COLO829 (cell line): Measurements from ENCODE around the gene SDF4.
"Not testable (repeated sequence)": the region's sequence is repeated elsewhere in the genome, so short reads cannot be mapped to it uniquely, and the experiment has no call there.

Source experiments
- DNase-seq: peaks from one replicate; pipeline ENCODE4 v3.0.0; 2012; ENCODE audit warnings: low spot score

The SDF4 gene

DNA sequence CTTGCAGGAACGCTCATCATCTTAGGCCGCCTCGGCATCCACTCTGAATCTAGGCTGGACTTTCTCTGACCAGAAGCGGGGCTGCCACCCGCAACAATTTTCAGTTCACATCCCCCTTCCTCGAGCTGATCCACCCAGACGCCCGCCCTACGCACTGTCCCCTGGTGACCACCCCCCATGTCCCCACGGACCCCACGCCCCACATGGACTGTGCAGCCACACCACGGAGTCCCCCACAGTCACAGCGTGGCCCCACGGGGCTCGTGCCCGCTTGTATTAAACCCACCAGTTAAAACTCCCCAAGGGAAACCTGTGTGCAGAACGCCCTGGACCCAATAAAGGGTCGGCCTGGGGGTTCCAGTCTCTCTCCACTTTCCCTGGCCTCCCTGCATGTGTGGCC is 27.7 kb upstream of the SDF4 start:
- no peak for DNase-seq

DNA sequence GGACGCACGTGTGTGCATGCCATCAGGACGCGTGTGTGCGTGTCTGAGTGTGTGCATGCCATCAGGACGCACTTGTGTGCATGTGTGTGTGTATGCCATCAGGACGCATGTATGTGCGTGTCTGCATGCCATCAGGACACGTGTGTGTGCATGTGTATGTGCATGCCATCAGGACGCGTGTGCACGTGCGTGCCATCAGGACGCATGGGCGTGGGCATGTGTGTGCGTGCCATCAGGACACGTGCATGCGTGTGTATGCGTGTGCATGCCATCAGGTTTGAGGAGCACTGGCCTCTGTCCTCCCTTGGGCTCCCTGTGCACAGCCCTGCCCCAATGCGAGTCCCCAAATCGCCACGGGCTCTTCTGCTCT is 27.3 kb upstream of the SDF4 start:
- no peak for DNase-seq

DNA sequence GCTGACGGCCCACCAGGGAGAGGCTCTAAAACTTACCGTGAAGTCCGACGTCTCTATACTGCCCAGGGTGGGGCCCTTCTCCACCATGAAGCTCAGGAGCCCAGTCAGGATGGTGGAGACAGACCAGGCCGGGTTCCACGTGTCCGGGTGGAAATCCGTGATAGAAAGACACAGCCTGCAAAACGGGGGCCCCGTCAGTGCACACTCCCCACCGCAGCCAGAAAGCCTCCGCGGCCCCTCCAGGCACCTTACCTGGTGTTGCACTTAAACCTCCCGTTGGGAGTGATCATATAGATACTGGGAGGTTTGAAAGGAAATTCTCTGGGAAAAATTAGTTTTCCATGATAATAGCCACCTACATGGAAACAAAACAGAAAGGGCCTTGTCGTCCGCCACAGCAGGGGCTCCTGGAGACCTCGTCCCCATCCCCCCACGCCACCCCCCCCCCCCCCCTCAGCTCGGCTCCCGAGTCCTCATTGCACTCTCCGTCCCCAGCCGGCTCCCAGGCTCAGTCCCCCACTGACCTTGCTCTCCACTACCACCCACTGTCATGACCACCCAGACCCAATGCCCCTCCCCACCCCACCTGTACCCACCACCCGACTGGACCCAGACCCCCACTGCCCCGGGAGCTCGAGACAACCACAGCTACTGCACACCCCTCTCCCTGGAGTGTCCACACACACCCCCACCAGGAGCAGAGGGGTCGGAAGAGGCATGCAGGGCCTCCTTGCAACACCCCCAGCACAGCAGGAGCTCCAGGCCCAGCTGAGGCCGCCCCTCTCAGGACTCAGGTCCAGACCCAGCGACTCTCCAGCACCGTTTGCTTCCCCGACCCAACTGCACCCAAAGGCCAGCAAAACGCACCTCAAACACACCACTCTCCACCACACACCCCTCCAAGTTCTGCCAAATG is 25.4 kb upstream of the SDF4 start:
- no peak for DNase-seq

DNA sequence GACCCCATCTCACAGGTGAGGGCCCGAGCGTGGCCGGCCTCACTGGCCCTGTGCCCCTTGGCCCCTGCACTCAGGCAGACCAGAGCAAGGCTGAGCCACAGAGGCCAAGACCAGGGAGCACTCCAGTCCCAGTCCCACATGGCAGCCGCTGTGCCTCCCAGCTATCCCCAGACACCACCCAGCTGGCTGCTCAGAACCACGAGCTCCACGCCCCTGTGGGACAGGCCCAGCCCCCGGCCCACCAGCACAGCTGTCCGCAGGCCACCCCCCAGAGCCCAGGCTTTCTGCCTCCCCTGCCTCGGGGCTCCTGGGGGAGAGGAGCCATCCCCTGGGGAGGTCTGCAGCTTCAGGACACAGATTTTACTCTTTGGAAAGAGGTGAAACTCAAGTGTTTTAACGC is 23.8 kb upstream of the SDF4 start:
- DNase-seq: no peak

DNA sequence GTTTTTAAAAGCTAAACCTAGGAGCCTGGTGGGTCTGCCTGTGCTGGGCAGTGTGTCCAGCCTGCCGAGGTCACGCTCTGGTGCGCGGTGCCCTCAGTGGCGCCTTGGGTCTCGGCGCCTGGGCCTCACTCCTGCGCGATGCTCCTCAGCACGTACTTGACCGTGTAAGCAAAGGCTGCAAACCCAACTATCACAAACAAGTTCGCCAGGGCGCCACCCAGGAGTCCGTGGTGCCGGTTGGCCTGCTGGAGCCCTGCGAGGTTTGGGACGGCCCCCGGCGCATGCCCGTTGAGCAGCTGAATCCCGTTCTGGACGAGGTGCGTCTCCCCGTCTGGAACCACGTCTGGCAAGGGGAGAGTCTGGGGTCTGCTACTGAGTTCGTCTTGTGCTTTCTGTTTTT is 23.3 kb upstream of the SDF4 start:
- DNase-seq: no peak

DNA sequence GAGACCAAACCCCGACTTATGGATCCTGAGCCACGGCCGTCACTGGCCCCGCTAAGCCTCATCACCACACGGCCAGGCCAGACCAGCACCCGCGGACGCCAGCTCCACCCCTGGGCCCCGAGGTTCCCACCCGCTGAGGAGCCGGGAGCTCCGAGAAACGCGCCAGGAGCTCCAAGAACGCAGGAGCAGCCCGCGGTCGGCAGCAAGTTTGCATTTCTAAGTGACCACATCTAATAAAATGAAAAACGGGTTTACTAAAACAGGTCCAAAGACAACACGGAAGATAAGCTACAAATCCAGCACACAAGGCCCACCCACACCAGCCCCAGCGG is 22.8 kb upstream of the SDF4 start:
- no peak for DNase-seq

DNA sequence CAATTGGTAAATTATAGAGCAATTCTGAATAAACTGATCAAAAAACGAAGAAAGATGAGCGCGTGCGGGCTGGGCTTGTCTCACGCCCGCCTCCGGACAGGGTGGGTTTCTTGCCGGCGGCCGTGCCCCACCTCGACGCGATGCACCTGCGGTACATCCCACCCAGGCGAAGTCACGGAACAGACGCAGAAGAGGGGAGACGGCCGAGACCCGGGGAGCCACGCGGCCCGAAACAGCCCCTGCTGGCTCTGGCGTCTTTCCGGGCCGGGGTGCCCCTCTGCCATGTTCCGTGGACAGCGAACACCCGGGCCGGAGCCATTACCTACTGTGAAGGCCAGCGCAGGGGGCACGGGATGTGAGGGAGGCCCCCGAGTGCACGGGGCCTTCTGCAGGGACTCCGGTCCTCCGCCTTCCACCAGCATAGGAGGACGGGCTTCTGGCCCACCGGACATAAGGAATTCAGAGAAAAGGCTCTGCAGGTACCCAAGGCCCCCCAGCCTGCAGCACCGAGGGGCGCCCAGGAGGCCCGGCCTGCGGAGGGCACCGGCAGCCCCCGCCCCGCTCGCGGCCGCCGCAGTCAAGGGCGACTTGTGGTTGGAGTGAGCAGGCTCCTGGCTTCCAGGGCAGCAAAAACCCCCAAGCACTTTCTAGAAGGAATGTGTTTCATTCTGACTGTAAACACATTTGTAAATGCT is 22.3 kb upstream of the SDF4 start:
- DNase-seq: no peak

DNA sequence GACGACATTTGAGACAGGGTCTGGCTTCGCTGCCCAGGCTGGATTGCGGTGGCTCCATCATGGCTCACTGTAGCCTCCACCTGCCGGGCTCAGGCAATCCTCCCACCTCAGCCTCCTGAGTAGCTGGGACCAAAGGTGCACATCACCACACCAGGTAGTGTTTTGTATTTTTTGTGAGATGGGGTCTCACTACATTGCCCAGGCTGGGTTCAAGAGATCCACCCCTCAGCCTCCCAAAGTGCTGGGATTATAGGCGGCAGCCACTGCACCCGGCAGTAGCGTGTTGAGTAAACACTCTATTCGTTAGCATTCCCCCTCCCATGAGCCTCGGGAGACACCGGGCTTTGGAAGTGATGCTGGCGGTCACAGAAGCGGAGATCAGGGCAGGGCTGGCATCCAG is 21.5 kb upstream of the SDF4 start:
- no peak for DNase-seq

DNA sequence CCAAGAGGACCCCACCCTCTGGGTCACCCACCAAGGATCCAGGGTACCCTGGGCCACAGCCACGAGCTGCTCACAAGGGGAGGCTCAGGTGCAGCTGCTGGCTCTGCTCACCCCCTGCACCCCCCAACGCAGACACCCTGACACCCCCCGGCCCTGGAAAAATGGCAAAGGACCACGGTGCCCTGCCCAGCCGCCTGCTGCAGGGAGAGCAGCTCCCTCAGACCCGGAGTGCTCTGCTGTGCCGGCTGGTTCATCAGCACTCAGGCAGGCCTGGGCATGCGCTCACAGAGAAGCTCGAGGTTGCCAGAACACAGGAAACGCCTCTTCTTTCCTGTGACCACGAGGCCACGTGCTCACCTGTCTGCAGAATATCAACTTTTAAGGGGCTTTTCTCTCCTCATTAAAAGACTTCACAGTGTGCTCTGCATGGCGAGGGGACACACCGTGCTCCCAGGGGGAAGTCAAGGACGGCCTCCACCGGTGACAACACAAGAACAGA is 19.0 kb upstream of the SDF4 start:
- DNase-seq: no peak

DNA sequence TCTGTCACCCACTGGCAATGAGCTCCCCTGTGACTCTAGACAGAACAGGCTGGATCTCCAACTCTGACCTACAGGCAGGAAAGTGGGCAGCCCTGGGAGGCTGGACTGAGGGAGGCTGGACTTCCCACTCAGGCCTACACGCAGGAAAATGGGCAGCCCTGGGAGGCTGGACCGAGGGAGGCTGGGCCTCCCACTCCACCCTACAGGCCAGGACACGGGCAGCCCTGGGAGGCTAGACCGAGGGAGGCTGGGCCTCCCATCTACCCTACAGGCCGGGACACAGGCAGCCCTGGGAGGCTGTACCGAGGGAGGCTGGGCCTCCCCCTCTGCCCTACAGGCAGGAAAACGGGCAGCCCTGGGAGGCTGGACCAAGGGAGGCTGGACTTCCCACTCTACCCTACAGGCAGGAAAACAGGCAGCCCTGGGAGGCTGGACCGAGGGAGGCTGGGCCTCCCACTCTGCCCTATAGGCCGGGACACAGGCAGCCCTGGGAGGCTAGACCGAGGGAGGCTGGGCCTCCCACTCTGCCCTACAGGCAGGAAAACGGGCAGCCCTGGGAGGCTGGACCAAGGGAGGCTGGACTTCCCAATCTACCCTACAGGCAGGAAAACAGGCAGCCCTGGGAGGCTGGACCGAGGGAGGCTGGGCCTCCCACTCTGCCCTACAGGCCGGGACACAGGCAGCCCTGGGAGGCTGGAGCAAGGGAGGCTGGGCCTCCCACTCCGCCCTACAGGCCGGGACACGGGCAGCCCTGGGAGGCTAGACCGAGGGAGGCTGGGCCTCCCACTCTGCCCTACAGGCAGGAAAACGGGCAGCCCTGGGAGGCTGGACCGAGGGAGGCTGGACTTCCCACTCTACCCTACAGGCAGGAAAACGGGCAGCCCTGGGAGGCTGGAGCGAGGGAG is 16.5 kb upstream of the SDF4 start:
- DNase-seq: not testable (repeated sequence)

DNA sequence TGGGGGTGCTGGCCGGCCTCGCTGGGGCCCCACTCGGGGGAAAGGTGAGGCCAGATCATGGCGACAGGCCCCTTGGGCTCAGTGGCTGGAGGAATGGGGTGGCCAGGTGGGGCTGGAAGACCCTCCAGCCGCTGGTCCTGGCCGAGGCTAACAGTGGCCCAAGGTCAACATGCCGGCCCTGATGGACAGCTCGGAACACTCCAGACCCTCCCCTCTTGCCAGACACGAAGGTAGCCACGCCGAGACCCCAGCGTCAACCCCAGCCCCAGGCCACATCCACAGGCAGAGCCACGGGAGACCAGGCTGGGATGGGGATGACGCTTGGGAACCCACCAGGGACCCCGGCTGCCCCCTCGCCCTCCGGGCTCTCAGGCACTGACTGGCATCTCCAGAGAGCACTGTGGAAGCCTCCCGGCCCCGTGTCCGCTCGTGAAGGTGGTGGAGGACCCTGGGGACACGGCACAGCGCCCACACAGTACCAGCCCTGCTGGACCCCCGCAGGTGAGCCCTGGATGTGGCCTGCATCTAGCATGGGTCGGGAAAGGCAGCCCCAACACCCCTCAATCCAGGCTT is 15.6 kb upstream of the SDF4 start:
- no peak for DNase-seq

DNA sequence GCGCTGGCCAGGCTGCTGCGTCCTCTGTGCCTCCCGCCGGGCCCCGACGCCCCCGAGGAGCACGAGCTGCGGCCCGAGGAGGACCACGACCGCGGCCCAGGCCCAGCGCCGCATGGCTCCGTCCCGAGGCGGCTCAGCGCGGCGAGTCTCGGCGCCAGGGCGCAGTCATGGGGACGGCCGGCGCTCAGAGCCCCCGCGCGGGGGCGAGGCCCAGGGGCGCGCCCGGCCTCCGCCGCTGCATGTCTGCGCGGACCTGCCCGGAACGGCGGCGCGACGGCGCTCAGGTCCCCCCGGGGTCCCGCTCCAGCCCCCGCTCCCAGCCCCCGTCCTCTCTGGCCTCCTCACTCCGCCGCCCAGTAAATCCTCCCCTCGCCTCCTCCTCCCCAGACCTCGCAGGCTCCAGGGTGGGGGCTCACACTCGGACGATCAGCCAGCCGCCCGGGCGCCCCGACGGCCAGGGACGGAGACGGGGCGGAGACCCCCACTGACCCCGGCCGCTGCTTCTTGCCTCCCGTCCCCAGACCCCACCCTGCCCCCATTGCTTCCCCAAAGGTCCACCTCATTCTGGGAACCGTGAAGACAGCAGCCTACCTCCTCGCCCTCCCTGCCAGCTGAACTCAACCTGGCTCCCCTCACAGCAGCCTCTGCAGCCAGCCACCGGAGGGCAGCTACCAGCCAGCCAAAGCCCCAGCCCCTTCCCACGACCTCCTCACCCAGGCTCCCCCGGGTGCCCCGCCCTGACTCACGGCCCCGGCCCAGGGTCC is 15.0 kb upstream of the SDF4 start, which contains the start of gene C1QTNF12:
C1QTNF12 (minus strand) TSS at position 146 of the 764 bp plus-strand sequence; CDS start at position 114, 32 bp downstream.
- no peak for DNase-seq

DNA sequence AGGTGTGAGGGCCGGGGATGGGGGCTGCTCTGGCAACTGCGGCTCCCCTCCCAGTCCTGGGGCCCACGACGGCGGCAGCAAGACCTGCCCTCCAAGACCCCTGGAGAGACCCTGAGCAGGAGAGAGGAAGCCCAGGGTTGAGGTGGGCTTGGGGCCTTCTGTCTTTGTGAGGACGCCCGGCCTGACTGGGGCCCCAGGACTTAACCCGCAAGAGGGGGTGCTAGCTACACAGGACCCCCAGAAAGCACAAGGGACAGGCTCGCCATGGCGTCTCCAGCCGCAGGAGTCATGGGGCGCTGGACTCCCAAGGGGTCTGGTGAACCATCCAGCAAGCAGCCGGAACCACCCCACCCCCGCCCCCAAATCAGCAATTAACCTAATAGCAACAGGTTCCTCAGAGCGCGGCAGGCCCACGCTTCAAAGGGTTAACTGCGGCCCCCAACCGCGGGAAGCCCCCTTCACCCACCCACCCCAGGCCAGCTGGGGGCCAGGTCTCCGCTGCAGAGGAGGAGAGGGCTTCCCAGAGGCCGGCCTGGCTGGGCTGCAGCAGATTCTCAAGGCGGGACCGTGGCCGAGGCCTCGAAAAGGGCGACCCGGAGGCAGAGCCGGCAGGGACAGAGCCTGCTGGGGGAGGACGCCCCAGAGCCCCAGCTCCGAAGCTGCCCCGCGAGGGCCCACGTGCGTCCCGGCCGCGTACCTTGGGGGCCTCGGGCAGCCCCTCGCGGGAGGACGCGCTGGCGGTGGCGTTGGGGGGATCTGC is 14.2 kb upstream of the SDF4 start:
- no peak for DNase-seq

DNA sequence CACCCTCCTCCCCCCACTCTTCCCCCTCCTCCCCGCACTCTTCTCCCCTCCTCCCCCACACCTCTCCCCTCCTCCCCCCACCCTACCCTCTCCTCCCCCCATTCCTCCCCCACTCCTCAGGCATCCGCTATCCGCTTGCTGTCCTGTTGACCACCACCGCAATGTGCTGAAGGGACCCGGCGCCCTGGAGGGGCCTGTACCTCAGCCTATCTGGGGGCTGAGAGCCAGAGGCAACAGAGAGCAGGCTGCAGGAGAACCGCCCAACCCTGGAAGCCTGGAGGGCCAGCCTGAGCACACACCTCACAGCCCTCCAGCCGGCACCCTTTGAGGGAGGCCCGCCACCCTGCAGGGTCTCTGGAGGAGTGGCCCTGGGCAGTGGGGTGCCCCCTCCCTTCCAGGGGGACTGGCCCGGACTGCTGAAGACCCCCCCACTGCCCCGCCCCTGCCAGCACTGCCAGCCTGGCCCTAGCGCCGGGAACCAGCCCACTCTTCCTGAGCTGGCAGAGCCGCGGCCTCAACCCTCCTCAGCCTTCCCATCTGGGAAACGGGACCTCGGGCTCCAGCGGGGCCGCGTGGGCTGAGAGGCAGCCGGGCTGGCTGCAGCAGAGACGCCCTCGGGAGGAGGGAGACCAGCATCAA is 13.5 kb upstream of the SDF4 start:
- no peak for DNase-seq

DNA sequence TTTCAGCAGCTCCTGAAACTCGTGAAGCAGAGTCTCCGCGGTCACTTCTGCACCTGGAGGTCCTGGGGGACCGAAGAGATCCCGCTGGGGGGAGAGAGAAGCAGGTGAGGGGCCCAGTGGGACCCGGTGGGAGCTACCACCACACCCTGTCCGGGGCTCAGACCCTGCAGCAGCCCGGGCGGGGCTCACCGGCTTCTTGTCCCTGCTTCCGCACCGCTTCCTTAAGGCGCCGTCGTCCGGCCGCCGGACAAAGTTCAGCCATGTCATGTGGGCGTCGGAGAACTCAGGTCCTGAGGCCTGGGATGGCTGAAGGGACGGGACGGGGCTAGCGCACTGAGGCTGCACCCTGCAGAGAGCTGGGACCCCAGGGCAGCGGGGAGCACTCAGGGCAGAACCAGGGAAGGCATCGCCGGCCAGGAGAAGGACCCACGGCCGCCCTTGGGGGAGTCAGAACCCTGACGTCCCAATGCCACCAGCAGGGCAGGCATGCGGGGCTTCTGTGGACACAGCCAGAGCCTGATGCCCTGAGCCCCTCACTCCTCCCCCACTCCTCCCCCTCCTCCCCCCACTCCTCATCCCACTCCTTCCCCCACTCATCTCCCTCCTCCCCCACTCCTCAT is 12.5 kb upstream of the SDF4 start:
- DNase-seq: no peak

DNA sequence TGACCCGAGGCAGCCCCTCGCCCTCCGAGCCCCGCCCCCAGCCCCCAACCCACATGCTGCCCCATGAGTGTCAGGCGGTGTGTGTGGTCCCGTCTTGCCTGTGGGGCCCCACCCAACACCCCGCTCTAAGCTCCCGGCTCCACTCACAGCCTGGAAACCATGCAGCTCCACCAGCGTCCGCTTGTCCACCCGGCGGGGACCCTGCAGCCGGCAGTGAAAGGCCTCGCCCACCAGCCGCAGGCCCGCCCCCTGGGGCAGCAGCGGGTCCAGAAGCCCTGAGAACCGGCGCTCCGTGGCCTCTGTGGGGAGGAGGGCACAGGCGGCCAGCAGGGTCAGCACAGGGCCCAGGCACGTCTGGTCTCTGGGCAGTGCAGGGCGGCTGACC is 12.0 kb upstream of the SDF4 start:
- DNase-seq: no peak

DNA sequence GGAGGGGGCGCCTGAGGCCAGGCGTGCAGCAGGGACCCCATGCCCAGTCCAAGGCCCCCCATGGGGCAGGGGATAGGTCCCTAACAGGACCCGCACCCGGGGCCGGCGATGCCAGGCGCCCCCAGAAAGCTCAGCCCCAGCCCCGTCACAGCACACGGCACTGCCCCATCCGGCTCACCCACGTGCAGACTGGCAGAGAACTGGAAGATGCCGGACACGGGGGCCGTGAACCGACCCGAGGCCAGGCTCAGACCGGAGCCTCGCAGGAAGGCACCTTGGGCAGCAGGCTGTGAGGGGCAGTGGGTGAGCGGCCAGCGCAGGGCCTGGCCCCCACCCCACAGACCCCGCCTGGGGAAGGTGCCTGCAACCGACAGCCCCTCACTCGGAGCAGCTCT is 11.5 kb upstream of the SDF4 start:
- no peak for DNase-seq

DNA sequence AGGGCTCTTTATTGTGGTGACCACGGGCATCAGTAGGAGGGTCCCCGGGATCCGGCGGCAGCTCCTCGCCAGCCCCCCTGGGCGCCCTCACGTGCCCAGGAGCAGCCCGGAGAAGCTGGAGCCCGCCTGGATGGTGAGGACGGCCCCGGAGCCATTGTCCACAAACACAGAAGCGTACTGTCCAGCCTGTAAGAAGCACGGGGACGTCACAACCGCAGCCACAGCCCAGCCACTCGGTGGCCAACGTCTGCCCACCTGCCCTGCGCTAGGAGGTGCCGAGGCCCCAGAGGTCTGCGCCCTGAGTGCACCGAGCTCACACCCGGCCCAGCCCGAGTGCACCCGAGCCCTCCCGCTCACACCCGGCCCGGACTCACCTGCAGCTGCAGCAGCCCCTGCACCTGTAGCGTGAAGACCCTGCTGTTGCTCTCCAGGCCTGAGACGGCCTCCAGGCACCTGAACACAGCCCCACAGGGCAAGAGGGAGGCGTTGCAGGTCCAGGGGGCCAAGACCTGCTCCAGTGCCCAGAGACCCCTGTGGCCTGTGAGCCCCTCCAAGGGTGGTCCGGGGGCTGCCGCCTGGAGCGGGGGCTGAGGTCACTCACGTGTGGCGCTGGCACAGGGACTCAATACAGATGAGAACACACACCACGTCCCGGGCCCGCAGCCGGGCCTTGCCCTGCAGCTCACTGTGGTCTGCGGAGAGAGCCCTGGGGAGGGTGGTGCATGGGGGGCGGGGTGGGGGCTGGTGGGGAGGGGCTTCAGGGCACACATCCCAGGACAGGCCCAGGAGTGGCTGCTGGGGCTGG is 10.9 kb upstream of the SDF4 start:
- no peak for DNase-seq
